ENCODE results near the gene RGS13.

DNA sequence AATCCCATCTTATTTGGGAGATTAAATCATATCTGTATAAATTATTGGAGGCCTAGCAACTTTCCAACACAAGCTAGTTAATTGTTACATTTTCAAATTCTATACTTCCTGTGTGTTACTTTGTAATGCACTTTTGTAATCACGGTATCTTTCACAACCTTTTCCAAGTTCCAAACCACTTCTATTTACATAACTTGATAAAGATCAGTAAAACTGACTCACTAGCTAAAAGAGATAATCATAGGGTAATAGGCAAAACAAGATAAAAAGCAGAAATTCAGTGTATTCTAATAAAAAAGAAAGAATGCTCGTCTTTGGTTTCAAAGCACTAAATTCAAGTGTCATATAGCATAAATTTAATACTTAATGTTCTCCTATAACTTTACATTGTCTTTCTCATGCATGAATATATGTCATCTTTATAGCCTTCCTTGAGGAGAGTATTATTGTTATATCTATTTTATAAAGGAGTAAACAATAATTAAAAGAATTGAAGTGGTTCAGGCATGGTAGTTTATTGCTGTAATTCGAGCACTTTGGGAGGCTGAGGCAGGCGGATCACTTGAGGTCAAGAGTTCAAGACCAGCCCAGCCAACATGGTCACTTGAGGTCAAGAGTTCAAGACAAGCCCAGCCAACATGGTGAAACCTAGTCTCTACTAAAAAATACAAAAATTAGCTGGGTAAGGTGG, 66.4 kb downstream of the RGS13 start:
- TF ChIP-seq CTCF (IDR thresholded peaks at IDR 0.05; ENCODE audit: insufficient read depth, low read depth, low read length) = no peak
- TF ChIP-seq EZH2 (IDR thresholded peaks at IDR 0.05; ENCODE audit: insufficient read depth, low read length) = no peak

Data from astrocyte (in vitro differentiated cells and primary cell).